ENCODE data around the gene CDC16.
"Not testable (repeated sequence)": the region's sequence is repeated elsewhere in the genome, so short reads cannot be mapped to it uniquely, and the experiment has no call there.

GRCh38 chr13:114264313-114264712 lies 29.6 kb downstream of the CDC16 start:
- TF ChIP-seq ZNF883 (CRISPR knock-in tag; IDR thresholded peaks at IDR 0.05; ENCODE audit: not compliant biosample characterization); RAD21 (CRISPR knock-in tag; IDR thresholded peaks at IDR 0.05); ZNF672 (CRISPR knock-in tag; IDR thresholded peaks at IDR 0.05); ZBTB43 (CRISPR knock-in tag; conservative IDR thresholded peaks at IDR 0.05); SP2 (CRISPR knock-in tag; IDR thresholded peaks at IDR 0.05); ZNF644 (CRISPR knock-in tag; IDR thresholded peaks at IDR 0.05; ENCODE audit: low read depth); NR2C2 (CRISPR knock-in tag; IDR thresholded peaks at IDR 0.05; ENCODE audit: borderline replicate concordance): not testable (repeated sequence)
